GM19023 (cell line): ENCODE data around the gene ABCA7.
A peak's percentile ranks its signal among the peaks of the same experiment; 100 is the strongest.

ENCODE experiments used
- ATAC-seq: cut with Tn5 transposase; IDR thresholded peaks from one replicate; pipeline ENCODE4 v1.9.1; 2021; ENCODE audit warnings: mild to moderate bottlenecking, moderate library complexity; ENCODE audit not compliant: unreplicated experiment

ABCA7 gene

GRCh38 chr19:1084024-1084868, 44.3 kb downstream of the ABCA7 start:
- ATAC-seq, result no peak

GRCh38 chr19:1085053-1085658, 45.2 kb downstream of the ABCA7 start:
- no peak for ATAC-seq

- ATAC-seq, result no peak
These were observed 46.0 kb downstream of the ABCA7 start for GRCh38 chr19:1085676-1086442.

GRCh38 chr19:1086613-1087012, 46.7 kb downstream of the ABCA7 start:
- ATAC-seq, result no peak

- ATAC-seq, result no peak
These were observed 48.0 kb downstream of the ABCA7 start for GRCh38 chr19:1087813-1088415.

- no peak for ATAC-seq
These were observed 48.6 kb downstream of the ABCA7 start for GRCh38 chr19:1088416-1089010.

GRCh38 chr19:1089126-1089771, 49.3 kb downstream of the ABCA7 start:
- ATAC-seq, result no peak

GRCh38 chr19:1089891-1090290, 50.0 kb downstream of the ABCA7 start:
- no peak for ATAC-seq

GRCh38 chr19:1090731-1091543, 51.0 kb downstream of the ABCA7 start:
- ATAC-seq, result no peak

- ATAC-seq, result no peak
These were observed 51.8 kb downstream of the ABCA7 start for GRCh38 chr19:1091544-1092175.

GRCh38 chr19:1093330-1093729, 53.4 kb downstream of the ABCA7 start:
- no peak for ATAC-seq

GRCh38 chr19:1093811-1094553, 54.1 kb downstream of the ABCA7 start:
- ATAC-seq, result no peak

GRCh38 chr19:1094655-1094977, 54.7 kb downstream of the ABCA7 start:
- ATAC-seq, result no peak

GRCh38 chr19:1094978-1095701, 55.2 kb downstream of the ABCA7 start, which contains the start of gene POLR2E:
Gene POLR2E (minus strand): TSS chr19:1095375. CDS start chr19:1095315, 60 bp downstream.
- ATAC-seq, result peak; percentile 79

- ATAC-seq, result no peak
These were observed 57.9 kb downstream of the ABCA7 start for GRCh38 chr19:1097810-1098176.

- no peak for ATAC-seq
These were observed 58.5 kb downstream of the ABCA7 start for GRCh38 chr19:1098177-1099051.

- ATAC-seq, result no peak
These were observed 61.4 kb downstream of the ABCA7 start for GRCh38 chr19:1101337-1101698.
